Cardiac muscle cell (in vitro differentiated cells and primary cell): ENCODE data around the gene PHF12. TPM values are rescaled to one million over a fixed set of nuclear protein-coding genes. Genes with fewer than 3 reads are reported as not detected.
"Not testable (repeated sequence)": the region's sequence is repeated elsewhere in the genome, so short reads cannot be mapped to it uniquely, and the experiment has no call there.

Experiments used
- DNase-seq, 2 donors: peaks; one replicate each; pipeline versions ENCODE4 v3.0.0 to v3.0.0-alpha.2; 2010 to 2017; ENCODE audit warnings: low read depth in 1 of 2, low spot score in 1 of 2
- H3K27ac ChIP-seq: fragments of 200-600 bp; sonication (generic); 2 replicates; pipeline ENCODE4 v1.5.1; 2016
- H3K27me3 ChIP-seq: fragments of 200-600 bp; sonication (generic); 2 replicates; pipeline ENCODE4 v1.6.0; 2016; ENCODE audit warnings: control low read depth
- H3K36me3 ChIP-seq: fragments of 200-600 bp; sonication (generic); 2 replicates; pipeline ENCODE4 v1.5.1; 2016; ENCODE audit warnings: control low read depth
- H3K4me1 ChIP-seq: fragments of 200-600 bp; sonication (generic); 2 replicates; pipeline ENCODE4 v1.8.1; 2017; ENCODE audit warnings: low read depth, mild to moderate bottlenecking, mixed run types
- H3K4me3 ChIP-seq: fragments of 200-600 bp; sonication (generic); 2 replicates; pipeline ENCODE4 v1.5.1; 2016; ENCODE audit warnings: mild to moderate bottlenecking
- H3K9me3 ChIP-seq: fragments of 200-600 bp; sonication (generic); 2 replicates; pipeline ENCODE4 v1.5.1; 2017; ENCODE audit warnings: low read depth, mild to moderate bottlenecking, control low read depth
- CTCF ChIP-seq: IDR thresholded peaks from 2 replicates; pipeline ENCODE4 v1.5.1; 2012; ENCODE audit warnings: low read depth, mild to moderate bottlenecking, low read length
- polyA plus RNA-seq: library from polyadenylated mRNA; unstranded; fragments of >200 nt; fragmentation: Nextera tagmentation; extraction: Ambion mirVana; gene quantifications from 2 replicates; pipeline ENCODE4 v1.2.1, GENCODE V29; 2016
- total RNA-seq: library from RNA; depleted of rRNA; stranded (reverse); fragments of >200 nt; gene quantifications from 2 replicates; pipeline ENCODE4 v1.2.3, GENCODE V29; 2016

PHF12 gene
- total and polyA plus RNA-seq, 2 experiments from 2014 or later, result 17.9 to 45.6 TPM

- H3K4me3 ChIP-seq, result no peak overlapping the region
- H3K27me3 ChIP-seq, result no peaks in the 10 kb centered on the region
- H3K9me3 ChIP-seq, result no peaks in the 10 kb centered on the region
- TF ChIP-seq CTCF, result no peak
- H3K4me1 ChIP-seq, result no peaks in the 10 kb centered on the region
- H3K36me3 ChIP-seq, result peaks cover 69% of the 10 kb centered on the region
- peak in 1 of 2 donors; percentile 75 for DNase-seq
- H3K27ac ChIP-seq, result no peak overlapping the region
These were observed 42.6 kb downstream of the PHF12 start for GRCh38 chr17:28908640-28909167.

- H3K4me3 ChIP-seq, result no peak overlapping the region
- no peaks in the 10 kb centered on the region for H3K27me3 ChIP-seq
- H3K27ac ChIP-seq, result no peak overlapping the region
- H3K9me3 ChIP-seq, result no peaks in the 10 kb centered on the region
- peak in 1 of 2 donors; percentile 66 for DNase-seq
- no peak for TF ChIP-seq CTCF
- peaks cover 62% of the 10 kb centered on the region for H3K36me3 ChIP-seq
- no peaks in the 10 kb centered on the region for H3K4me1 ChIP-seq
These were observed 43.4 kb downstream of the PHF12 start for GRCh38 chr17:28907709-28908475.

GRCh38 chr17:28906706-28907438 lies 44.4 kb downstream of the PHF12 start:
- Histone ChIP-seq H3K27me3 (no peaks in the 10 kb centered on the region), H3K27ac (no peak overlapping the region), H3K4me3 (no peak overlapping the region), H3K36me3 (peaks cover 52% of the 10 kb centered on the region), H3K4me1 (no peaks in the 10 kb centered on the region), H3K9me3 (no peaks in the 10 kb centered on the region)
- no peak for TF ChIP-seq CTCF
- DNase-seq, result no peak

GRCh38 chr17:28906276-28906675 lies 45.0 kb downstream of the PHF12 start:
- Histone ChIP-seq H3K27ac (no peak overlapping the region), H3K9me3 (no peaks in the 10 kb centered on the region), H3K4me1 (no peaks in the 10 kb centered on the region), H3K27me3 (no peaks in the 10 kb centered on the region), H3K36me3 (peaks cover 46% of the 10 kb centered on the region), H3K4me3 (no peak overlapping the region)
- DNase-seq, result no peak
- TF ChIP-seq CTCF, result no peak

DNA sequence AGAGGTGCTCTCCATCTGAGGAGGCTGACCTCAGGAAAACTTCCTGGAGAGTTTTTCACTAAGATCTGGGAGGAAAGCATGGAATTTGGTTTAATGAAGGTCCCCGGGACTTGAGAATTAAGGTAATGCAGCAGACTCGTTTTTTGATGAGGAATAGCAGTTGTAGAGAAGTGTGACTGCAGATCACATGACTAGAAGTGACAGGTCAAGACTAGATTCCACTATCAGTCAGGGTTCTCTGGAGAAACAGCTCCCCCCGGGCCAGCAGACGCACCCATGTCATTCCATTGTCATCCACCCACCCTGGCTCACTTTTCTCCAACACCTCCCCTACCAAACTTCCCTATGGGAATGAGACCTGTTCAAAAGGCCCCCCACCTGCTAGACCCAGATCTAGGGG lies 46.5 kb downstream of the PHF12 start:
- TF ChIP-seq CTCF, result no peak

DNA sequence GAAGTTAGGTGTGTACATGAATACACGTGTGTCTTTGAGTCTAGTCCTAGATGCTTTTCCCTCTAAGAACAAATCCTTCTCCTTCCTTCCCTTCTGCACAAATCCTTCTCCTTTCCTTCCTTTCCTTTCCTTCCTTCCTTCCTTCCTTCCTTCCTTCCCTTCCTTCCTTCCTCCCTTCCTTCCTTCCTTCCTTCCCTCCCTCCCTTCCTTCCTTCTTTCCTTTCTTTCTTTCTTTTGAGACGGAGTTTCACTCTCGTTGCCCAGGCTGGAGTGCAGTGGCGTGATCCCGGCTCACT lies 47.8 kb downstream of the PHF12 start:
- H3K27me3 ChIP-seq, H3K9me3 ChIP-seq, H3K4me1 ChIP-seq, H3K4me3 ChIP-seq, DNase-seq: not testable (repeated sequence)
- Histone ChIP-seq H3K27ac (peak overlapping the region; percentile 50), H3K36me3 (peaks cover 18% of the 10 kb centered on the region)

More for the DNA sequence above, 46.5 kb downstream of the PHF12 start:
- Histone ChIP-seq H3K27me3 (no peaks in the 10 kb centered on the region), H3K36me3 (peaks cover 31% of the 10 kb centered on the region), H3K9me3 (no peaks in the 10 kb centered on the region), H3K4me1 (no peaks in the 10 kb centered on the region), H3K27ac (peak overlapping the region; percentile 50), H3K4me3 (no peak overlapping the region)
- no peak for DNase-seq
